IPS-11a (cell line): Measurements from ENCODE around the gene HIVEP3.

Source experiments
- H3K4me3 ChIP-seq: one replicate; pipeline ENCODE4 v1.5.1; 2013; ENCODE audit warnings: low read depth, low read length, control low read depth

HIVEP3 gene

GRCh38 chr1:41622402-41622801 lies 296.3 kb downstream of the HIVEP3 start:
- H3K4me3 ChIP-seq: no peak overlapping the region

- H3K4me3 ChIP-seq: no peak overlapping the region
These were observed 296.9 kb downstream of the HIVEP3 start for GRCh38 chr1:41621791-41622190.

GRCh38 chr1:41621256-41621655 lies 297.5 kb downstream of the HIVEP3 start:
- no peak overlapping the region for H3K4me3 ChIP-seq

- no peak overlapping the region for H3K4me3 ChIP-seq
These were observed 298.2 kb downstream of the HIVEP3 start for GRCh38 chr1:41620365-41621169.

- H3K4me3 ChIP-seq: no peak overlapping the region
These were observed 299.0 kb downstream of the HIVEP3 start for GRCh38 chr1:41619511-41620364.

GRCh38 chr1:41618871-41619270 lies 299.9 kb downstream of the HIVEP3 start:
- no peak overlapping the region for H3K4me3 ChIP-seq

- H3K4me3 ChIP-seq: no peak overlapping the region
These were observed 300.5 kb downstream of the HIVEP3 start for GRCh38 chr1:41618066-41618825.

- no peak overlapping the region for H3K4me3 ChIP-seq
These were observed 301.4 kb downstream of the HIVEP3 start for GRCh38 chr1:41617336-41617735.

GRCh38 chr1:41616563-41616962 lies 302.2 kb downstream of the HIVEP3 start:
- H3K4me3 ChIP-seq: no peak overlapping the region

GRCh38 chr1:41615981-41616380 lies 302.7 kb downstream of the HIVEP3 start:
- no peak overlapping the region for H3K4me3 ChIP-seq

GRCh38 chr1:41615316-41615715 lies 303.4 kb downstream of the HIVEP3 start:
- H3K4me3 ChIP-seq: no peak overlapping the region

GRCh38 chr1:41614818-41615217 lies 303.9 kb downstream of the HIVEP3 start:
- H3K4me3 ChIP-seq: no peak overlapping the region

GRCh38 chr1:41613689-41614574 lies 304.8 kb downstream of the HIVEP3 start:
- H3K4me3 ChIP-seq: no peak overlapping the region

- no peak overlapping the region for H3K4me3 ChIP-seq
These were observed 305.8 kb downstream of the HIVEP3 start for GRCh38 chr1:41612953-41613352.

- H3K4me3 ChIP-seq: no peak overlapping the region
These were observed 306.7 kb downstream of the HIVEP3 start for GRCh38 chr1:41611932-41612450.

GRCh38 chr1:41611068-41611931 lies 307.4 kb downstream of the HIVEP3 start:
- H3K4me3 ChIP-seq: no peak overlapping the region

GRCh38 chr1:41610361-41610760 lies 308.4 kb downstream of the HIVEP3 start:
- H3K4me3 ChIP-seq: no peak overlapping the region

GRCh38 chr1:41609166-41609883 lies 309.4 kb downstream of the HIVEP3 start:
- H3K4me3 ChIP-seq: no peak overlapping the region
